Transverse colon (tissue), 4 donors: ENCODE results near the gene NOTUM. TPM values are rescaled to one million over a fixed set of nuclear protein-coding genes. Genes with fewer than 3 reads are reported as not detected.

ENCODE experiments used
- DNase-seq: peaks from one replicate; pipeline ENCODE4 v3.0.0-alpha.2; 2019
- H3K27ac ChIP-seq, 4 donors: fragments of 200-600 bp; sonication (generic); 2 replicates each; pipeline ENCODE4 v1.5.1; 2016 to 2018; ENCODE audit warnings: inconsistent platforms in 4 of 4
- H3K27me3 ChIP-seq: fragments of 200-600 bp; sonication (generic); 2 replicates; pipeline ENCODE4 v1.5.1; 2017; ENCODE audit warnings: inconsistent platforms
- H3K36me3 ChIP-seq, 4 donors: fragments of 200-600 bp; sonication (generic); 2 replicates each; pipeline ENCODE4 v1.5.1; 2017 to 2019; ENCODE audit warnings: inconsistent platforms in 4 of 4
- H3K4me1 ChIP-seq, 4 donors: fragments of 200-600 bp; sonication (generic); 2 replicates each; pipeline ENCODE4 v1.5.1; 2017 to 2020; ENCODE audit warnings: inconsistent platforms in 4 of 4
- H3K4me3 ChIP-seq, 4 donors: fragments of 200-600 bp; sonication (generic); 1 replicate in 1 of 4; 2 replicates in 3 of 4; pipeline versions ENCODE4 v1.5.1 to v1.6.1; 2017 to 2019; ENCODE audit warnings: inconsistent platforms in 4 of 4
- H3K9me3 ChIP-seq, 2 donors: fragments of 200-600 bp; sonication (generic); 2 replicates each; pipeline ENCODE4 v1.5.1; 2017 to 2019; ENCODE audit warnings: inconsistent platforms in 2 of 2
- EP300 ChIP-seq: sonication (generic); formaldehyde crosslinking; IDR thresholded peaks from one replicate; pipeline ENCODE4 v1.6.1; 2017; ENCODE audit warnings: antibody characterized with exemption, low read depth
- POLR2A ChIP-seq: fragments of 450-650 bp; IDR thresholded peaks from one replicate; pipeline ENCODE4 v1.6.1; 2016; ENCODE audit warnings: antibody characterized with exemption, mild to moderate bottlenecking, moderate library complexity
- POLR2AphosphoS5 ChIP-seq, 3 donors: sonication (generic); formaldehyde crosslinking; IDR thresholded peaks; one replicate each; pipeline ENCODE4 v1.6.1; 2016; ENCODE audit warnings: antibody characterized with exemption in 3 of 3
- WGBS, 2 donors: methylation state at CpG; one replicate each; pipeline ENCODE4 v1.1.5; 2018; ENCODE audit warnings: low coverage in 1 of 2; 5-methylcytosine and 5-hydroxymethylcytosine counted together
- in situ Hi-C, 4 donors: fragments of 200-750 bp; cut with MboI; loops; one replicate each; pipeline versions ENCODE4 v1.15.0 to v1.15.1; 2017; ENCODE audit warnings: low sequenced_read_pairs in 3 of 4, low pct_ligation_motif_present in 1 of 4, low pct_unique_long_range_greater_than_20kb in 1 of 4
- intact Hi-C: fragments of 100-400 bp; cut with DNase I; formaldehyde crosslinking; loops from one replicate; pipeline ENCODE4 v1.15.1; 2023; ENCODE audit warnings: low total_unique reads
- total RNA-seq, 4 donors: library from RNA; depleted of rRNA; stranded (reverse); fragments of >200 nt; gene quantifications; one replicate each; pipeline ENCODE4 v1.1.0, GENCODE V29; 2016
- TF ChIP-seq, protein P1 (sequence below), 5 experiments: fragments of 200-600 bp in 3 of 5; fragments of 450-650 bp in 2 of 5; sonication (generic) in 3 of 5; IDR thresholded peaks; 1 replicate in 2 of 5; 2 replicates in 3 of 5; pipeline ENCODE4 v1.5.1; 2016 to 2017; ENCODE audit warnings: antibody characterized with exemption in 5 of 5, inconsistent platforms in 3 of 5, mild to moderate bottlenecking in 2 of 5, moderate library complexity in 1 of 5

Gene NOTUM
- total RNA-seq, 4 donors from 2014 or later: not detected

DNA sequence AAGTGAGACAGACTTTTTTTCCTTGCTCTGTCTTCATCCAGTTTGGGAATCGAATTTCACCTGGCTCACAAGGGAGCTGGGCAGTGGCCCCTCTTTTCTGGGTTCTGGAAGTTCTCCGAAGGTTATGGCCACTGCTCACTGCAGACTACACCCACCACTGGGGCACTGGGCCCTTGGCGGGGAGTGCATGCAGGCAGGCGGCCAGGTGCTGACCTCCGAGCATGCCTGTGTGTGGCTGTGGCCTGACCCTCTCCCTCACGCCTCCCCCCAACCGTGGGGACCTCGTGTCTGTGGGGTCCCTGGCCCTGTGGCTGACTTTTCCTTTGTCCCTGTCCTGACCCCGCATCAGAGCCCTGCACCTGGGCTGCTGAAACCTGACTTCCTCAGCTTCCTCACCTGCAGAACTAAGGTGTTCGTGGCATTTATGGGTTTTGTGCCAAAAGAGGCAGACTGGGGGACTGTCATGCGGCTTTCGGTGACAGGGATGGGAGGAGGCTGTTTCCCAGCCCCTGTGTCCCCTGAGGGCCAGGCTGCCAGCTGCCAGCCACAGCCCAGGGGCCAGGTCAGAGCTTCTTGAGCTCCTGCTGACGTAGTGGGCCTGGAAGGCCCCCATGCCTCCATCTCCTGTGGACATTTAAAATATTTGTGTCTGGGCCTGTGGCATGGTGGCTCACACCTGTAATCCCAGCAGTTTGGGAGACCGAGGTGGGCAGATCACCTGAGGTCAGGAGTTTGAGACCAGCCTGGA, 37.9 kb upstream of the NOTUM start:
- whole genome bisulfite sequencing, 2 donors: 71 to 92% methylated on average over 6 to 14 of the region's 14 CpGs
- Histone ChIP-seq H3K4me1 (peaks cover 0 to 15% (median 11%) of the 10 kb centered on the region in 4 donors), H3K4me3 (no peak overlapping the region), H3K9me3 (no peaks in the 10 kb centered on the region), H3K36me3 (no peaks in the 10 kb centered on the region), H3K27ac (no peak overlapping the region), H3K27me3 (no peaks in the 10 kb centered on the region)
- no peak for DNase-seq
- in situ Hi-C loops: no loop called here
- intact Hi-C loops: no loop called here
- no peak for TF ChIP-seq POLR2AphosphoS5 (IDR thresholded peaks at IDR 0.05)
- TF ChIP-seq EP300: no peak
- TF ChIP-seq, protein P1, sequence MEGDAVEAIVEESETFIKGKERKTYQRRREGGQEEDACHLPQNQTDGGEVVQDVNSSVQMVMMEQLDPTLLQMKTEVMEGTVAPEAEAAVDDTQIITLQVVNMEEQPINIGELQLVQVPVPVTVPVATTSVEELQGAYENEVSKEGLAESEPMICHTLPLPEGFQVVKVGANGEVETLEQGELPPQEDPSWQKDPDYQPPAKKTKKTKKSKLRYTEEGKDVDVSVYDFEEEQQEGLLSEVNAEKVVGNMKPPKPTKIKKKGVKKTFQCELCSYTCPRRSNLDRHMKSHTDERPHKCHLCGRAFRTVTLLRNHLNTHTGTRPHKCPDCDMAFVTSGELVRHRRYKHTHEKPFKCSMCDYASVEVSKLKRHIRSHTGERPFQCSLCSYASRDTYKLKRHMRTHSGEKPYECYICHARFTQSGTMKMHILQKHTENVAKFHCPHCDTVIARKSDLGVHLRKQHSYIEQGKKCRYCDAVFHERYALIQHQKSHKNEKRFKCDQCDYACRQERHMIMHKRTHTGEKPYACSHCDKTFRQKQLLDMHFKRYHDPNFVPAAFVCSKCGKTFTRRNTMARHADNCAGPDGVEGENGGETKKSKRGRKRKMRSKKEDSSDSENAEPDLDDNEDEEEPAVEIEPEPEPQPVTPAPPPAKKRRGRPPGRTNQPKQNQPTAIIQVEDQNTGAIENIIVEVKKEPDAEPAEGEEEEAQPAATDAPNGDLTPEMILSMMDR (IDR thresholded peaks at IDR 0.05): no peak
- TF ChIP-seq POLR2A: no peak

DNA sequence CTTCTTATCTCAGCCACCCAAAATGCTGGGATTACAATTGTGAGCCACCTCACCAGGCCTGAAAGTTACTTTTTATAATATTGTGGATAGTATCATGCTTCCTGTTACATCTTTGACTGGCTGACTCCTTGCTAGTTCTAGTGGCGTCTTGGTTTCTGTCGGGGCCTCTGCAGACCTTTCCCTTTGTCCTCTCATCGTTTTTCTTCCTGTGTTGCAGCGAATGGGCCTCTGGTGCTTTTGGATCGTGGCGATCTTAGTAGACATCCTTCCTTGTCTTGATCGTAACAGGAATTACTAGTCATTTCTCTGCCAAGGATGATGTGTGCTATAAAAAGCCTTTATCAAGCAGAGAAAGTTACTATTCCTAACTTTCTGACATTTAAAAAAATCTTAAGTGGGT, 37.2 kb upstream of the NOTUM start:
- in situ Hi-C loops: no loop called here
- no peaks in the 10 kb centered on the region for H3K36me3 ChIP-seq
- WGBS, 2 donors: 91 to 98% methylated on average over 5 to 7 of the region's 7 CpGs

DNA sequence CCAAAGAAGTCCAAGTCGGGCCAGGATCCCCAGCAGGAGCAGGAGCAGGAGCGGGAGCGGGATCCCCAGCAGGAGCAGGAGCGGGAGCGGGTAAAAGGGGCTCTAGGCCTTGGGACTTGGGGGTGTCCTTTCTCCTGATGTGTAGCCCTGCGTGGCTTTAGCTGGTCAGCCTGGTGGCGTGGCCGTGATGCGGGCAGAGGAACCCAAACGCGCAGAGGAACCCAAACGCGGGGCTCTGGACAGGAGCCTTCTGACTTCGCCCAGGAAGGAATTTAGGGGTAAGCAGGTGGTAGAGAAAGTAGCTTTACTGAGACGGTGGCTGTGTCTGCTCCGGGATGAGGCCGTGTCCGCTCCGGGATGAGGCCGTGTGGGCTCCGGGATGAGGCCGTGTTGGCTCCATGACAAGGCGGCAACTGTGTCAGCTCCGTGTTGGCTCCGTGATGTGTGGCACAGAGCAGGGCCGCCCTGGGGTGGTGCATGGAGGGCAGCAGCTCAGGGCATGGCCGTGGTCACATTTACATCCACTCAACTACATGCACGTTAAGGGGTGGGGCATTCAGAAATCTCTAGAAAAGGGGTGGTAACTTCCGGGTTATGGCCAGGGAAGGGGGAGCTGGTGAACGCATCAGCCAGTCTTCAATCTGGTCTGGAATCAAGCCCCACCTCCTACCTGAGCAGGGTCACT, 35.9 kb upstream of the NOTUM start:
- WGBS, 2 donors: 96% methylated on average over 30 of the region's 30 CpGs; no CpG with 5 or more reads in 1 of the 2 donors
- in situ Hi-C loops (no loop called here), intact Hi-C loops (no loop called here)
- Histone ChIP-seq H3K4me1 (peaks cover 7 to 17% (median 15%) of the 10 kb centered on the region in 4 donors), H3K4me3 (no peak overlapping the region), H3K9me3 (no peaks in the 10 kb centered on the region), H3K27me3 (no peaks in the 10 kb centered on the region), H3K36me3 (no peaks in the 10 kb centered on the region), H3K27ac (no peak overlapping the region)
- DNase-seq: no peak
- no peak for TF ChIP-seq EP300
- no peak for TF ChIP-seq POLR2AphosphoS5 (IDR thresholded peaks at IDR 0.05)
- TF ChIP-seq, protein P1 (IDR thresholded peaks at IDR 0.05): no peak
- TF ChIP-seq POLR2A: no peak

More for the DNA sequence above, 37.2 kb upstream of the NOTUM start:
- Histone ChIP-seq H3K9me3 (no peaks in the 10 kb centered on the region), H3K4me3 (no peak overlapping the region), H3K27me3 (no peaks in the 10 kb centered on the region), H3K4me1 (peaks cover 0 to 12% (median 8%) of the 10 kb centered on the region in 4 donors), H3K27ac (no peak overlapping the region)
- no peak for DNase-seq
- intact Hi-C loops: no loop called here
- TF ChIP-seq POLR2A (no peak), EP300 (no peak), POLR2AphosphoS5 (IDR thresholded peaks at IDR 0.05) (no peak)
- TF ChIP-seq, protein P1 (IDR thresholded peaks at IDR 0.05): no peak

DNA sequence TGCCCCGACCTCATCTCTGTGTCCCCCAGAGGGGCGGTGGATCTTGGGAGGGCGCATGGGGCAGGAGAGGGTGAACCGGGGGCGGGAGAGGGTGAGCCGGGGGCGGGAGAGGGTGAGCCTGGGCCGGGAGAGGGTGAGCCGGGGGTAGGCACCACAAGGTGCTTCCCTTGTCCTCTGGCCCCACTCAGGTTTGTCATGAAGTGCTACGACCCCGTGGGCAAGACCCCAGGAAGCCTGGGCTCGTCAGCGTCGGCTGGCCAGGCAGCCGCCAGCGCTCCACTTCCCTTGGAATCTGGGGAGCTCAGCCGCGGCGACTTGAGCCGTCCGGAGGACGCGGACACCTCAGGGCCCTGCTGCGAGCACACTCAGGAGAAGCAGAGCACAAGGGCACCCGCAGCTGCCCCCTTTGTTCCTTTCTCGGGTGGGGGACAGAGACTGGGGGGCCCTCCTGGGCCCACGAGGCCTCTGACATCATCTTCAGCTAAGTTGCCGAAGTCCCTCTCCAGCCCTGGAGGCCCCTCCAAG, 35.3 kb upstream of the NOTUM start:
- H3K27ac ChIP-seq: no peak overlapping the region
- 90% methylated on average over 19 of the region's 28 CpGs; no CpG with 5 or more reads in 1 of the 2 donors for WGBS, 2 donors
- intact Hi-C loops (no loop called here), in situ Hi-C loops (no loop called here)
- TF ChIP-seq POLR2A: no peak
- no peak for TF ChIP-seq POLR2AphosphoS5 (IDR thresholded peaks at IDR 0.05)
- H3K36me3 ChIP-seq: no peaks in the 10 kb centered on the region
- H3K27me3 ChIP-seq: no peaks in the 10 kb centered on the region
- H3K4me3 ChIP-seq: no peak overlapping the region
- DNase-seq: no peak
- H3K4me1 ChIP-seq: peaks cover 7 to 23% (median 20%) of the 10 kb centered on the region in 4 donors
- no peaks in the 10 kb centered on the region for H3K9me3 ChIP-seq
